Large intestine (tissue), 3 donors: ENCODE results near the gene ZNHIT3. TPM values are rescaled to one million over a fixed set of nuclear protein-coding genes. Genes with fewer than 3 reads are reported as not detected.
"Not testable (repeated sequence)": the region's sequence is repeated elsewhere in the genome, so short reads cannot be mapped to it uniquely, and the experiment has no call there.

Source experiments
- DNase-seq, 2 donors: peaks; one replicate each; pipeline versions ENCODE4 v3.0.0 to v3.0.0-alpha.2; 2013
- H3K27ac ChIP-seq: one replicate; pipeline ENCODE4 v1.5.1; 2013; ENCODE audit warnings: low read length
- H3K27me3 ChIP-seq: 2 replicates; pipeline ENCODE4 v1.6.1; 2013; ENCODE audit warnings: low read length; ENCODE audit not compliant: control insufficient read depth, insufficient read depth
- H3K36me3 ChIP-seq: 2 replicates; pipeline ENCODE4 v1.6.1; 2013; ENCODE audit warnings: low read length; ENCODE audit not compliant: control insufficient read depth, insufficient read depth
- H3K4me1 ChIP-seq: one replicate; pipeline ENCODE4 v1.6.1; 2013; ENCODE audit warnings: low read length; ENCODE audit not compliant: control insufficient read depth, insufficient read depth
- H3K4me3 ChIP-seq: one replicate; pipeline ENCODE4 v1.5.1; 2013; ENCODE audit warnings: low read length
- H3K9me3 ChIP-seq: one replicate; pipeline ENCODE4 v1.6.1; 2013; ENCODE audit warnings: mild to moderate bottlenecking, low read depth, low read length, moderate library complexity; ENCODE audit not compliant: control insufficient read depth
- WGBS: methylation state at CpG from one replicate; pipeline ENCODE4 v1.1.5; 2013; ENCODE audit warnings: low lambda C conversion rate; ENCODE audit not compliant: insufficient coverage; 5-methylcytosine and 5-hydroxymethylcytosine counted together
- polyA plus RNA-seq: library from polyadenylated mRNA; unstranded; fragments of 120-200 nt; gene quantifications from one replicate; pipeline ENCODE4 v1.2.1, GENCODE V29; 2013

The ZNHIT3 gene
- polyA plus RNA-seq, 1 donor: 50.7 TPM

DNA sequence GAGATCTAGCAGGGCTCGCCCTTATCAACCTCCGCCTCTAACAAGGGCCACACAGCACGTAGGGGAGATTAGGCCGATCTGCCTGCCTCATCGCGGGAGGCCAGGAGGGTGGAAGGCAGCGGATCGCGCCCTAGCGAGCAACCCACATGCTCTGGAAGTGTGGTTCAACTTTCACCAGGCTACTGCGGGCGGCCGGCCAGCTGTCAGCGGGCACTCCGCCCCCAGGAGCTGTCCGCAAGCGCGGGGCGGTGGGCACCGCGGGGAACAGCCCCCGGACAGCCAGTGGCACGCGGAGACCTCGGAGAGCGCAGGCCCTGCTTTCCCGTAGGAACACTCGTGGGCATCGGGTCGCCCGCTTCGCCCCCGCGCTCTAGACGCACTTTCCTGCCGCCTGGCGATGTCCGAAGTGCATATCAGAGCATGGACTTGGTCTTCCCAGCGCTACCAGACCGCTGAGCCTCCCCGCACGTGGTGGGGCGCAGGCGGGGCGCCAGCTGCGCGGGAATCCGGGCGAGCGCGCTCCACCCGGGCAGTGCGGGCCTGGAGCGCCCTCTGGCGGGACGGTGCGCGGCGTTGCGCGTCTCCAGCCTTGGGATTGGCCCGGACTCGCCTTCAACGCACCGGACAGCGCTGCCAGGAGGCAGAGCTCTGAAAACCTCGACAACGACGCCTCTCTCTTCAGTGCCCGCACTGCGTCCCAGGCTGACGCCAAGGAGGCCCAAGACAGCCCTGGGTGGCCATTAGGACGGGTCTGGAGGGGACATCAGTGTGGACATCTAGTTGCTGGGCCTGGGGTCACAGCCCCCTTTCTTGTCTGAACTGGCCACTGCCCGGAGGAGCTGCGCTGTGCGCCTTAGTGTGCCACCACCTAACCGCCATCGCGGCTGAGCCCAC lies 3.6 kb upstream of the ZNHIT3 start:
- peaks cover 15% of the 10 kb centered on the region for H3K27me3 ChIP-seq
- H3K27ac ChIP-seq: no peak overlapping the region
- no peak overlapping the region for H3K4me3 ChIP-seq

DNA sequence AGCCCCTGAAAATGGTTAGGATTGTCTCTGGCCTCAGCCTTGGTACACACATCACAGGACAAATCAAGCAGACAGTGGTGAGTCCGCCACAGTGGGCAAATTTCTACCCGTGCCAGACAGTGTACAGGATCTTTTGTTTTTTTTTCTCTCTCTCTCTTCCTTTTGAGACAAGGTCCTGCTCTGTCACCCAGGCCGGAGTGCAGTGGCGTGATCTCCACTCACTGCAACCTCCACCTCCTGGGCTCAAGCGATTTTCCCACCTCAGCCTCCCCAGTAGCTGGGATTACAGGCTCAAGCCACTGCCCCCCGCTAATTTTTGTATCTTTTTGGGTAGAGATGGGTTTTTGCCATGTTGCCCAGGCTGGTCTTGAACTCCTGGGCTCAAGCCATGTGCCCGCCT lies 2.5 kb upstream of the ZNHIT3 start:
- WGBS: 100% methylated on average over 1 of the region's 7 CpGs
- DNase-seq, H3K27ac ChIP-seq, H3K9me3 ChIP-seq, H3K36me3 ChIP-seq, H3K4me3 ChIP-seq: not testable (repeated sequence)
- Histone ChIP-seq H3K4me1 (peaks cover 10% of the 10 kb centered on the region), H3K27me3 (peaks cover 15% of the 10 kb centered on the region)

More for the DNA sequence above, 3.6 kb upstream of the ZNHIT3 start:
- no CpG with 5 or more reads among the region's 79 CpGs for WGBS
- DNase-seq: peak; percentile 70 to 79
- peaks cover 10% of the 10 kb centered on the region for H3K4me1 ChIP-seq
- no peaks in the 10 kb centered on the region for H3K36me3 ChIP-seq
- peaks cover 4% of the 10 kb centered on the region for H3K9me3 ChIP-seq

DNA sequence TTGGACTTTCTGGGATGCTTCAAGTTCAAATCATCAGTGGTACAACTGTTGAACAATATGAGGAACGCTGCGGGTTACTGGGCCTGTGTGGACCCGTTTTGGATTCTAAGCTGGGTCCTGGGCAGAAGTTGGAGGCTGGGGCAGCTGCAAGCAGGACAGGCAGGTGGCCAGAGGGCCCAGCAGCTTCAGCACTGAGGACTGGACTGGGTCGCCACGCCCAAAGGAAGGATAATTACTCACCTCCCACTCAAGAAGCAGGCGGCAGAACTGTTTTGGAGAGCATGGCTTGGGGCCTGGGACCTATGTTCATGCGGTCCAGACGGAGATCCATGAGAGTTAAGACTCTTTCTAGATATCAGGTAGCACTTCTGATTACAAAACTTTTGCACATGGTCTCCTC lies 1.5 kb upstream of the ZNHIT3 start:
- Histone ChIP-seq H3K9me3 (peaks cover 4% of the 10 kb centered on the region), H3K4me1 (peaks cover 10% of the 10 kb centered on the region)
- no CpG with 5 or more reads among the region's 8 CpGs for WGBS

DNA sequence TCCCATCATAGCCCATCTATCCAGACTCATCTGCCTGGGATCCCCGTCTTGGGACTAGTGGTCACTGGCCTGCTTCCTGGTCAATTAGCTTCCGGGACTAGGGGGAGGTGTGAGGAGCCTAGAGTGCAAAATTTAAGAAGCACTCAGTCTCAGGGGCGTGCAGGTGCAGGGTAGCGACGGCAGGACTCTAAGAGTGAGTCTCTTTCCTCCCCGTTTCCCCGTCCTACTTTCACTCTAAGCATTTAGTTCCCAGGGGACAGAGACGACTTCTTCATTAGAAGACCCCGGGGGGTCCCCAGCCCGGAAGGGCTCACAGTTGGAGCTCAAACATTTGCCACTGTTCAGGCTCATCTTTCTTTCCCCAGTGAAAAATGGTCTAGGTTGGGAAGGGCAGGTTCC lies 677 bp upstream of the ZNHIT3 start:
- peak overlapping the region; percentile 4 for H3K27ac ChIP-seq
- H3K27me3 ChIP-seq: peaks cover 15% of the 10 kb centered on the region
- WGBS: 43% methylated on average over 5 of the region's 10 CpGs
- no peaks in the 10 kb centered on the region for H3K36me3 ChIP-seq
- peaks cover 4% of the 10 kb centered on the region for H3K9me3 ChIP-seq
- peak overlapping the region; percentile 88 for H3K4me3 ChIP-seq
- peaks cover 10% of the 10 kb centered on the region for H3K4me1 ChIP-seq
- DNase-seq: no peak

More for the DNA sequence above, 1.5 kb upstream of the ZNHIT3 start:
- Histone ChIP-seq H3K36me3 (no peaks in the 10 kb centered on the region), H3K27ac (no peak overlapping the region), H3K27me3 (peaks cover 15% of the 10 kb centered on the region), H3K4me3 (no peak overlapping the region)
- DNase-seq: no peak

DNA sequence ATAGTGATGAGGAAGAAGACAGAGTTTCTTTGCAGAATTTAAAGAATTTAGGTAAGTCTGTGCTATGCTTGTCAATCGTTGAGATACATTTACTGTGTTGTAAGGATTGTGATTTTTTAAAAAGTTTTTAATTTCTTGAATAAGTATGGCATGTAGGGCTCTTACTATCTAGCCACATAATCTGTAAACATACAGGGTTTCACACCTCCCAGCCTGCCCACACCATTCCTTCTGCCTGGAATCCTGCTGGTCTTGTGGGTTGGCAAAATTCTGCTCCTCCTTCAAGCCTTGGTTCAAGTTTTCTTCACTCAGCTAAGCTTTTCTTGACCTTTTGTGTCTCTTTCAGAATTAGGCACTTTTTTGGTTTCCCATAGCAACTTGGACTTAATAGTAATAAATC lies 7.5 kb downstream of the ZNHIT3 start:
- no CpG with 5 or more reads among the region's 1 CpG for WGBS
- no peak for DNase-seq
- no peaks in the 10 kb centered on the region for H3K4me1 ChIP-seq
- H3K27me3 ChIP-seq: no peaks in the 10 kb centered on the region
- peaks cover 67% of the 10 kb centered on the region for H3K36me3 ChIP-seq
- no peaks in the 10 kb centered on the region for H3K9me3 ChIP-seq
- no peak overlapping the region for H3K27ac ChIP-seq
- no peak overlapping the region for H3K4me3 ChIP-seq

DNA sequence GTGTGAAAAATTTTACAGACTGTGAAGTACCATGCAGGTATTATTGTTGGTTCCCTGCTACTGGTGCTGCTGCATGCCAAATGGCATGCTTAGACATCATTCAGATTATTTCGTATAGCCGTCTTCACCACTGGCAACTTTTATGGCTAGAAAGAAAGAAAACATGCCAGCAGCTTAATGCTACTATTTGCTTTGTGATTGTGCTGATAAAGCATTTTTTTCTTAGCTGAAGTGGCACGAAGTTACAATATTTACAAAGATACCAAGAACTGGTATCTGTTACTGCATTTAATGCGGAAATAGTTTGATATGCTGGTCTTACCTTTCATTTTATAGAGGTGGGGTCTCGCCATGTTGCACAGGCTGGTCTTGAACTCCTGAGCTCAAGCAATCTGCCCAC lies 8.2 kb downstream of the ZNHIT3 start:
- no CpG with 5 or more reads among the region's 5 CpGs for WGBS
- Histone ChIP-seq H3K27ac (no peak overlapping the region), H3K4me1 (no peaks in the 10 kb centered on the region), H3K9me3 (no peaks in the 10 kb centered on the region), H3K27me3 (no peaks in the 10 kb centered on the region), H3K4me3 (no peak overlapping the region), H3K36me3 (peaks cover 69% of the 10 kb centered on the region)
- no peak for DNase-seq

DNA sequence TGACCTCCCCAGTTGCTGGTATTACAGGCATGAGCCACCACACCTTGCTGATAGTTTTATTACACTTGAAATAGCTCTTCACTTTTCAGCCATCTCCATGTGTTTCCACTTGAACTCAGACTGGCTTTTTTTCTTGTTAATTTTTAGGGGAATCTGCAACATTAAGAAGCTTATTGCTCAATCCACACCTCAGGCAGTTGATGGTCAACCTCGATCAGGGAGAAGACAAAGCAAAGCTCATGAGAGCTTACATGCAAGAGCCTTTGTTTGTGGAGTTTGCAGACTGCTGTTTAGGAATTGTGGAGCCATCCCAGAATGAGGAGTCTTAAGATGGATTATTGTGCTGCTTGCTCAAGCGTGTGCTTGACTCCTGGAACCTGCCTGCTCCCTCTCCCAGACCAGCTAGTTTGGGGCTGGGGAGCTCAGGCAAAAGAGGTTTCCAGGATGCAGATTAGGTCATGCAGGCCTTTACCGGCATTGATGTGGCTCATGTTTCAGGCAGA lies 8.6 kb downstream of the ZNHIT3 start:
- WGBS: no CpG with 5 or more reads among the region's 3 CpGs
- H3K9me3 ChIP-seq: no peaks in the 10 kb centered on the region
- no peak for DNase-seq
- H3K27me3 ChIP-seq: no peaks in the 10 kb centered on the region
- no peaks in the 10 kb centered on the region for H3K4me1 ChIP-seq
- no peak overlapping the region for H3K27ac ChIP-seq
- no peak overlapping the region for H3K4me3 ChIP-seq
- H3K36me3 ChIP-seq: peaks cover 69% of the 10 kb centered on the region

DNA sequence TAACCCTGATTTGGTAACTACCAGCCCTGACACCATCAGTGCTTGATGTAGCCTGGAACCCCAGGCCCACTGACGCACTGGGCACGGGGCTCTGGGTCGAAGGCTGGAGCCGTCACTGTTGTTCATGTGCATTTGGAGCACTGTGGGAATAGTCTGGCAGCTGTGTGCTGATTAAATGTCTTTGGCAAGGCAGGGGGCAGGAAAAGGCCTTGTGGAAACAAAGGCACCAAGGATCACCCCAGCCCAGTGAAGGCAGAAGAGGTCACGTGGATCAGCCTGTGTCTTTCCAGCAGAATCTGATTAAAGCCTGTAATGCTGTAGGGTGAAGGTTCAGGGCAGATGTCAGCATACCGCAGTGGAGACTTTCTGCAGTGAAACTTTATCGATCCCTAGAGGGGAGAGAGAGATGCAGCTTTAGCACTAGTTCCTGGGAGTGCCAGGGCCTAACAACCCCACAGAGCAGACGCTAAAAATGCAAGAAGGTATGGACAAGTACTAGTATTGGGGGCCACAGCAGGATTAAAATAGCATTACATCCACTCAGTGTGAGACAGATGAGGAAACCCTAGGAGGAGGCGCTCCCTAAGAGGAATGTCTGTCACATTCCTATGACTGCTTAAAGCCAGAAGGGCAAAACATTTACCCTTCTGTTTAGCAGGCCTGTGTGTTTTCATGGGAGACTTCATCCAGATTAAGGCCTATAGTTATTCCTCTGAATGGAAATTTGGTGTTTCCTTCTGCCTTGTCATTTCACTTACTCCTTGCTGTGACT lies 9.7 kb downstream of the ZNHIT3 start:
- H3K36me3 ChIP-seq: peaks cover 77% of the 10 kb centered on the region
- WGBS: no CpG with 5 or more reads among the region's 9 CpGs
- DNase-seq: no peak
- H3K27ac ChIP-seq: no peak overlapping the region
- no peaks in the 10 kb centered on the region for H3K27me3 ChIP-seq
- no peaks in the 10 kb centered on the region for H3K9me3 ChIP-seq
- no peak overlapping the region for H3K4me3 ChIP-seq
- no peaks in the 10 kb centered on the region for H3K4me1 ChIP-seq

DNA sequence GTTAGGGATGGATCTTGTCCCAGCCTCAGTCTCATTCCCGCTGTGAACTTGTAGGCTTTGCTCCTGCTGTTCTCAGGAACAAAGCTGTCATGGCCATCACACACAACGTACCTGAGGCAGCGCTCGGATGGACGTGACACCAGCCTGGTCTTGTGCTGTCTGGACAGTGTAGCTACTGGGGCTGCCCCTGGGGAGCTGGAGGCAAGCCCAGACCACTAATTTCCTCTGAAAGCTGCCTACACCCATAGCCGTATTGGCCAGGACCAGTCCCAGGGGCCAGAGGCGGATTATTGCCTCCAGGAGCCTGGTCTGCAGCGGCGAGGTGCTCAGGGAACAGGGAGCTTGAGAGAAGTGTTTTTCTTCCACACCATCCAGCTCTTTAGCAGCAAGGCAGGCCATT lies 11.7 kb downstream of the ZNHIT3 start:
- H3K4me1 ChIP-seq: no peaks in the 10 kb centered on the region
- no peak for DNase-seq
- H3K4me3 ChIP-seq: no peak overlapping the region
- no CpG with 5 or more reads among the region's 9 CpGs for WGBS
- peaks cover 74% of the 10 kb centered on the region for H3K36me3 ChIP-seq
- no peaks in the 10 kb centered on the region for H3K9me3 ChIP-seq
- H3K27me3 ChIP-seq: no peaks in the 10 kb centered on the region
- no peak overlapping the region for H3K27ac ChIP-seq

DNA sequence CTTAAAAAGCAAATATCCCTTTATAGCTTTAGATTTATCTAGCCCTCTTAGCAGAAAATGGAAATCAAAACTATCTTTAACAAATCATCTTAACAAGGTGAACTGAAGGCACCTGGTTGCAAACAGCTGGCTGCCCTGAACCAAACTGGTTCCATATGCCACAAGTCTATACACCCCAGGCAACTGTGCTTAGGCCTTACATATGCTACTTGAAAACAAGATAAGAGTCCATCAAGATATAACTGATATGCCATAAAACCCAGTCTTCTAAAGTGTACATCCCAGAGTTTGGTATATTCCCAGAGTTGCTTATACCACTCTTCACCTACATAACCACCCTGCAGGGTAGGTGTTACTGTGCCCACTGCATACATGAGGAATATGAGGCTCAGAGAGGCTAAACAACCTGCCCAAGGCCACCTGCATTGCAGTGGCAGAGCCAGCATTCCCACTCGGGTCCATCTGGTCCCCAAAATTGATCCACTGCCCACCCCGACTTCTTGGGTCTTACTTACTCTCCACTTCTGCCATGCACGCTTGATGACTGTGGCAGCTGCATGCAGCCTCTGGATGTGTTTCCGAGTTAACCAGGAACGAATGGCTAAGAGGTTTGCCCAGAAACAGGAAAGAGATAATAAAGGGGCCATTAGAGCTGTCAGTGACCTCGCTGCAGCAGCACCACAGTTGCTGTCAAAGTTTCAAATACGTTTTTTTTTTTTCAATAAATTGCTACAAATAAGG lies 12.2 kb downstream of the ZNHIT3 start:
- peaks cover 74% of the 10 kb centered on the region for H3K36me3 ChIP-seq
- H3K27me3 ChIP-seq: no peaks in the 10 kb centered on the region
- 83% methylated on average over 2 of the region's 7 CpGs for WGBS
- no peak for DNase-seq
- no peaks in the 10 kb centered on the region for H3K4me1 ChIP-seq
- H3K9me3 ChIP-seq: no peaks in the 10 kb centered on the region
- H3K27ac ChIP-seq: no peak overlapping the region
- H3K4me3 ChIP-seq: no peak overlapping the region
